ENCODE data around the gene TRAF2.
"Not testable (repeated sequence)": the region's sequence is repeated elsewhere in the genome, so short reads cannot be mapped to it uniquely, and the experiment has no call there.

TRAF2 gene

DNA sequence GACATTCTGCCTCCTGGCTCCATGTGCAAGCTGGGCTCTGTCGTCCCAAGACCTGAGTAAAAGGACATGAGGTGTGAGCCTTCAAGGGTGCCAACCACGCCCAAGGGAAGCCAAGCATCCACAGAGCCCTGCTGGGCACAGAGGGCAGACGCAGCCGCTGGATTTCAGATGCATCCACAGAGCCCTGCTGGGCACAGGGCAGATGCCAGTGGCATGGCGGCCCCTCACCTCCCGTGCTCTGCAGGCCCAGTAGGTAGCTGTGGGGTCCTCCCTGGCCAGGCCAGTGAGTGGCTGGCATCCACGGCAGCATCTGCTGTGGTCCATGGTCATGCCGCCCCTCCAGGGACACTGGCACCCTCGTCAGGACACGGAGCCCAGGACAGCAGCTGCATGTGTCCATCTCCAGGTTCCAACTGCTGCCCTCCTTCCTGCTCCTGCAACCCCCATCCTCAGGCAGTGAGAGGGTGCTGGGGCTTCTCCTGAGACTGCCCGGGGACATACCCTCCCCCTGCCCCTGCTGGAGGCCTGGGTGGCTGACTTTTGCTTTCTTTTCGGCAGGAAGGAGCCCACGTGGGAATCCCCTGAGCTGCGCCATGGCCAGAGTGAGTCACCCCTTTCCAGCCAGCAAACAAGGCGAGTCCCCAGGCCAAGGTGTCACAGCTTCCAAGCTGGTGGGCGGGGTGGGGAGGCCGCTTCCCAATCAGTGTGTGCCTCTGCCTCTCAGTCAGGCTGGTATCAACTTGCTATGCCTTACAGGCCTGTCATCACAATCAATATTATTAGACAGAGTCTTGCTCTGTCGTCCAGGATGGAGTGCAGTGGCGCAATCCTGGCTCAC lies 4.0 kb upstream of the TRAF2 start:
- DNase-seq (ENCODE audit: low read depth), result peak; percentile 88

DNA sequence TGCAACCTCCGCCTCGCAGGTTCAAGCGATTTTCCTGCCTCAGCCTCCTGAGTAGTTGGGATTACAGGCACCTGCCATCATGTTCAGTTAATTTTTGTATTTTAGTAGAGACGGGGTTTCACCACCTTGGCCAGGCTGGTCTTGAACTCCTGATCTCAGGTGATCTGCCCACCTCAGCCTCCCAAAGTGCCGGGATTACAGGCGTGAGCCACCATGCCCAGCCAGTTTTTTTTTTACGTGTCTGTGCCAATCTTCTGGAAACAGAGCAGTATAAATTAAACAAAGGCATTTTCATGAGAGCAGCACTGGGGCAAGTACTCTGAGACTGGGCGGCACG lies 3.4 kb upstream of the TRAF2 start:
- DNase-seq (ENCODE audit: low read depth), result not testable (repeated sequence)

DNA sequence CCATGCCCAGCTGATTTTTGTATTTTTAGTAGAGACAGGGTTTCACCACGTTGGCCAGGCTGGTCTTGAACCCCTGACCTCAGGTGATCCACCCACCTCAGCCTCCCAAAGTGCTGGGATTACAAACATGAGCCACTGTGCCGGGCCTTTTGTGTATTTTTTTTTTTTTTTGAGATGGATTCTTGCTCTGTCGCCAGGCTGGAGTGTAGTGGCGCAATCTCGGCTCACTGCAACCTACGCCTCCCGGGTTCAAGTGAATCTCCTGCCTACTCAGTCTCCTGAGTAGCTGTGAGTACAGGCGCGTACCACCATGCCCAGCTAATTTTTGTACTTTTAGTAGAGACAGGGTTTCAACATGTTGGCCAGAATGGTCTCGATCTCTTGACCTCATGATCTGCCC lies 2.6 kb upstream of the TRAF2 start:
- DNase-seq (ENCODE audit: low read depth), result not testable (repeated sequence)

DNA sequence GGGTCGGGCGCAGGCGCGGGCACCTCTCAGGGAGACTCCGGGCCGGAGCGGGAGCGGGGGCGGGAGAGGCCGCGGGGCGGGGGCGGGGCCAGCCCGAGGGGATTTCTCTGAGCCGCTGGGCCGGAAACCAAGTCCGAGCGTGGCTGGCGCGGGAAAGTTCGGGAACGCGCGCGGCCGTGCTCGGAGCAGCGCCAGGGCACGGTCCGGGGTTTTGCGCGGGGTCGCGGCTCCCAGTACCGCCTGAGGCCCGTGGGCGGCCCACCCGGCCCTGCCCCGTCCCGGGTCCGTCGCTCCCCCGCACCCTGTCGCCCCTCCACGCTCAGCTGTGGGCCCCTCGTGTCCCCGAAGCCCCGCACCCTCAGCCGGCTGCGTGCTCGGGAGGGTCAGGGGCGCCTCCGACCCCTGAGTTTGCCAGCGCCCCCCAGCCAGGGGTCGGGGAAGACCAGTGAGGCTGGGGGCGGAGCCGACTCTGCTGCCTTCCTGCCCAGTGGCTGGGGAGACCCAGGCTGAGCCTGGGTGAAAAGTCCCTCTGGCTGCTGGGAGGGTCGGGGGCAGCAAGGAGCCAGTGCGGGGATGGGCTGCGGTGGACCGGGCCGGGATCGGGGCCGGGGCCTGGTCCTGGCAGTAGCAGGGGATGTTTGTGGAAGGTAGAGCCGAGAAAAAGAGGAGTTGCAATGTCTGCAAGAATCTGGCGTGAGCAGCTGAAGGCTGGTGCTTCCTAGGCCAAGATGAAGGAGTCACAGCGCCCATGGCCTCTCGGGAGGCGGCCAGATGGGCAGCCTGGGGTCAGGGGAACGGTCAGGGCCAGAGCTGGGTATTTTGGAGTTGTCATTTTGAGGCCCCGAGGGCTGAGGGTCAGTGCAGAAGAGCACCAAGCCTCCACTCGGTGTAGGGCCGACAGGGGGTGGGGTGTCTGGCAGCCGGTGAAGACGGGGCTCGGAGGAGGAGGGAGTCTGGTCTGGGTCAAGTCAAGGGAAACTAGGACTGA lies 588 bp downstream of the TRAF2 start:
- DNase-seq (ENCODE audit: low read depth), result peak; percentile 14

DNA sequence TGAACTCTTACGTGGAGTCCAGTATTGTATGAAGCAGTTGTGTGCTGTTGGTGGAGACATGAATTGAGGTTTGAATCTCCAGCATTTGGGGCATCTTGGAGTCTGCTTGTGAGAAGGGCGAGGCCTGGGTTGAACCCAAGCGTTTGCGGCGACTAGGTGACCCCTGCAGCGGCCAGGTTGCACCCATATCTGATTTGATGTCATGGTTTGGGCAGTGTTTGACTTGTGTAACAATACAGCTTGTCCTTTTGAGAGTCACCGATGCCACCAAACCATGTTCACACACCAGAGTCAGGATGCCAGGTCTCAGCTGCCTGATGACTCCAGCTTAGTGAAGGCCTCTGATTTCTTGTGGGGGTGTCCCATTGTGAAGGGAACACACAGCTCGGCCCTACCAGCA lies 2.1 kb downstream of the TRAF2 start:
- no peak for DNase-seq (ENCODE audit: low read depth)

DNA sequence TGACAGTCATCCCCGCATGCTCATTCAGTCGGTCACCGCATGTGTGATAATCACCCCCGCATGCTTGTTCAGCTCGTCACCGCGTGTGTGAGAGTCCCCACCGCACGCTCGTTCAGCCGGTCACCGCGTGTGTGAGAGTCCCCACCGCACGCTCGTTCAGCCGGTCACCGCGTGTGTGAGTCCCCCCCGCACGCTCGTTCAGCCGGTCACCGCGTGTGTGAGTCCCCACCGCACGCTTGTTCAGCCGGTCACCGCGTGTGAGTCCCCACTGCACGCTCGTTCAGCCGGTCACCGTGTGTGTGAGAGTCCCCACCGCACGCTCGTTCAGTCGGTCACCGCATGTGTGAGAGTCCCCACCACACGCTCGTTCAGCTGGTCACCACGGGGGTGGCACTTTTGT lies 3.5 kb downstream of the TRAF2 start:
- DNase-seq (ENCODE audit: low read depth), result no peak

DNA sequence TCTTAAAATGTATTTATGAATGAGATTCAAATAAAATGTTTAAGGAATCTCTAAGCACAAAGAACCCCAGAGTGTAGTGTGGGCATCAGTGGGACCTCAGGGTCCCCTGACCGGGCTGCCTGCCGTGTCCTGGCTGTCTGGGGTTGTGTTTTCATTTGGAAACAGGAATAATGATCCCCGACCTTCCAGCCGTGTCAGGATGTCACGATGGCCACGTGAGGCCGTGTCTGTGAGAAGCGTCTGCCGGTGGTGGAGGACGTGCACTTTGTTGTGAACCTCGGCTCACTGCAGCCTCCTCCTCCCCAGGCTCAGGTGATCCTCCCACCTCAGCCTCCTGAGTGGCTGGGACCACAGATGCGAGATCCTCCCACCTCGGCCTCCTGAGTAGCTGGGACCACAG lies 4.3 kb downstream of the TRAF2 start:
- DNase-seq (ENCODE audit: low read depth), result no peak

DNA sequence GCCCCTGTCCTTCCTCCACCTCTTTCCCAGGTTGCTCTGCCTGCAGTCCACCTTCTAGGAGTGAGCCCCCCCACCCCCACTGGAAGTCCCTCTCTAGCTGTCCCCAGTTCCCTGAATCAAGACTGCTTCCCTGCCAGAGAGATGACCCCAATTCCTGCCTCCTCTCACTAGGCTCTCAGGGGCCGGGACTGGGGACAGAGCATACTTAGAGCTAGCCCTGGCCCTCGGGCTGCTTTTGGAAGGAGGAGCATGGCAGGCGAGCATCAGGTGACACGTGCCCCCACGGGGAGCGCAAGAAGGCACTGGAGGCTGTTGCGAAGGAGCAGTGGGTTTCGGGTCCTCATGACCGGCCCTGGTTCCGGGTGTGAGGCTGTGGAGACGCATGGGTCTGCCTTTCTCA lies 9.7 kb downstream of the TRAF2 start:
- DNase-seq (ENCODE audit: low read depth), result no peak

DNA sequence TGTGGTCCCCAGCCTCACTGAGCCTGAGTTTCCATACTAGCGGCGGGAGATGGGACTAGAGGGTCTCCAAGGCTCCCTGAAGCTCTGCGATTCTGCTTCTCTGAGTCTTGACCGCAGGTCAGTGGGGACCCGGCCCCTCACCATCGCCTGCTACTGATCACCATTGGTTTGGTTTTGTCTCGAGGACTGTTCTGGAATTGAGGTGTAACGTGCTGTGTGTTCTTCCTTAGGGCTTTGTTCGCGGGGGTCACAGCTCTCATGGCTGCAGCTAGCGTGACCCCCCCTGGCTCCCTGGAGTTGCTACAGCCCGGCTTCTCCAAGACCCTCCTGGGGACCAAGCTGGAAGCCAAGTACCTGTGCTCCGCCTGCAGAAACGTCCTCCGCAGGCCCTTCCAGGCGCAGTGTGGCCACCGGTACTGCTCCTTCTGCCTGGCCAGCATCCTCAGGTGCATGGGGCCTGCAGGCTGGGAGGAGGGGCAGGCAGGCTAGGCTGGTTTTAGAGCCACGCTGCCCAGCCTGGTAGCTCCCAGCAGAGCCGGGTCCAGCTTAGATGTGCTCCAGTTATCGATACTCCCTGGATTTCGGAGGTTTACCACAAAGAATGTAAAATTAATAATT lies 12.3 kb downstream of the TRAF2 start:
- DNase-seq (ENCODE audit: low read depth), result no peak

DNA sequence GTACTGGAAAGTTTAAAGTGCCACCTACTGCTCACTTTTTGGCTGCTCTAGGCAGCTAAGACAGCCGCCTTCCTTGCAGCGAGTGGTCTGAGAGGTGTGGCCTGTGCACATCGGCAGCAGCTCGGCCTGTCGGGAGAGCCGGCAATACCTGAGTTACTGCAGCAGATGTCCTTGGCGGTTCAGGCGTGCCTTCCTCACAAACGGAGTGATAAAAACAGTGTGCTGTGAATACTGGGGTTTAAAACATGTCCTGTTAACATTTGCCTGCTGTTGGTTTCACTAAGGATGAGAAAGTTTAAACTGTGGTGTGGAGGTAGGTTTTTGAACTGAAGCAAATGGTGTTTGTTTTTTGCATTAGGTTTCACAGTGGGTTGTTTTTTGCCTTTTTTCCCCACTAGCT lies 12.9 kb downstream of the TRAF2 start:
- no peak for DNase-seq (ENCODE audit: low read depth)

DNA sequence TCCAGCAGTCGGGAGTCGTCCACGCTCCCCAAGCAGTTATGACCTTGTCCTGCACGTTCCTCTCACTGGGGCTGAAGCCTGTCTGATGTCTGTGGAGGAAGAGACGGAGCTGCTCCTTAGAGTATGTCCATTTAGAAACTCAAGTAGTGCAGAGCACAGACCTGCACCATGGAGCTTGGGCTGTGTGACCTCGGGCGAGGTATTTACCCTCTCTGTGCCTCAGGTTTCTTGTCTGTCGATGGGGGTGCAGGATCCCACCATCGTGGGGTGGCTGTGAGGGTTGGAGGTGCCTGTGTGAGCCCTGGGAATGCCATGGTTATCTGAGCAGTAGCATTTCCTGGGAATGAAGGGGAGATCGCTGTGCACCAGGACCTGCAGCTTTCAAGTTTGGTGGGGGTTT lies 14.2 kb downstream of the TRAF2 start:
- no peak for DNase-seq (ENCODE audit: low read depth)

DNA sequence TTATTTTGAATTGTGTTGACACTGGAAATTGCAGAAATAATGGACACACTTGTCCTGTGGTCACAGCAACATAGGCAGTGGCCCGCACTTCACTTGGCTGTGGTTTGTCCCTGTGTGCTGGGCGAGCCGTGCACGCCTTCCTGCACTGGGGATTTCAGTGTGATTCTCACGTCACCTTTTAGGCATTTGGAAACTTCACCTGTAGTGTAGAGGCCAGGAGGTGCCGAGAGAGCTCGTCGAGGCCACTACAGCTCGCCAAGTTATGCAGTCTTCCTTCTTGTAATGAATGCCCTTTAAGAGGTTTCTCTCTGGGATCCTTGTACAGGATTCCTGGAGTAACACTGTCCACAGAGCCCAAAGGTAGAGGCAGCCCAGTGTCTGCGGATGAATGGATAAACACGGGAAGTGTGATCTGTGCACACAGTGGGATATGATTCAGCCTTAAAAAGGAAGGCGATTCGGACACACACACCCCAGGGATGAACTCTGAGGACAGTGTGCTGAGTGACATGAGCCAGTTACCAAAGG lies 14.7 kb downstream of the TRAF2 start:
- DNase-seq (ENCODE audit: low read depth), result no peak

DNA sequence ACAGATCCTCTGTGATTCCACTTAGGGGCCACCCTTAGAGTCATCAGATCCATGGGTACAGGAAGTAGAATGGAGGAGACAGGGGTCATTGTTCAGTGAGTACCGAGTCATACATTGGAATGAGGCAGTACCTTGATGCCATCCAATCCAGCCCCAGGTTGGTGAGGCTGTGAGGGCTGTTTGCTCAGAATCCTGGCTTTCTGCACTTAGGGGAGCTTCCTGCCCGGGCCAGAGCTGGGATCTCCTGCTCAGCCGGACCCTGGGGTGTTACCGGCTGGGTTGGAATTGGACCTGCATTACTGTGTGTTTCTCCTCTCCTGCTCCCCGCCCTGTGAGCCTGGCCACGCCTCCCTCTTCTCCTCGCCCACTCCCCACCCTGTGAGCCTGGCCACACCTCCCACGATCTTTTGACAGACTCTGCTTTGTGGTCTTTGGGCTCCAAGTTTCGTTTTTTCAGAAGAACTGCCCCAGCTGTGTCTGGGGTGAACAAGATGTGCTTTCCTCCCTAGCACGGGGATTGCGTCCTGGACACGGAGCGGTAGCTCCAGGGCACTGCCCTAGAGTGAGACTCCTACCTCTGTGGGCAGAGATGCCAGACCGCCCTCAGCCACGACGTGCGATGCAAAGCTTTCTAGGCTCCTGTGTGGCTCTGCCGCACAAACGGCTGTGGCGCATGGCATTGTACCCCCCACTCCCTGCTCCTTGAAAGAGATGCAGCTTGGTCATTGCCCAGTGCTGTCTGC lies 15.4 kb downstream of the TRAF2 start:
- DNase-seq (ENCODE audit: low read depth), result peak; percentile 70

DNA sequence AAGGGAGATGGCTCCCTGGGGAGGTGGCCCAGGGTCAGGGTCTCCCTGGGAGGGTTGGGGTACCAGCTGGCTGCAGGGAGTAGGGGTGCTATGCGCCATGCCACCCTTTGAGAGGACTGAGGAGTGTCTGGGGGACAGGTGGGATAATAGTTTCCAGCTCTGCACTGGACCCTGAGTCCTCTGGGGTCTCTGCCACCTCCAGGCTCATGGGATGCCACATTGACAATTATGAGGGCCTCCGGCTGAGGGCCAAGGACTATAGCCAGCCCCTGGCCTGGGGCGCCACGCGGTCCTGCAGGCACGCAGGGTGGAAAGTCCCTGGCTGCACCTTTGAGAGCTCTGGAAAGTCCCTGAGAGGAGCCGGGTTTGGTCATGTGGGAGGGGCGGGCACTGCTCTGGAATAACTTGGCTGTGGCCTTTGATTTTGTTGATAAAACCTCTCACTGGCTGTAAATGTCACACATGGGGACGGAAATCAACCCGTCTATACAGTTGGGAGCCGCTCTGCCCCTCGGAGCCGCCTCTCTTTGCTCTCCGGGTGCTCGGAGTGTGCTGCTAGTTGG lies 16.0 kb downstream of the TRAF2 start:
- peak; percentile 84 for DNase-seq (ENCODE audit: low read depth)

DNA sequence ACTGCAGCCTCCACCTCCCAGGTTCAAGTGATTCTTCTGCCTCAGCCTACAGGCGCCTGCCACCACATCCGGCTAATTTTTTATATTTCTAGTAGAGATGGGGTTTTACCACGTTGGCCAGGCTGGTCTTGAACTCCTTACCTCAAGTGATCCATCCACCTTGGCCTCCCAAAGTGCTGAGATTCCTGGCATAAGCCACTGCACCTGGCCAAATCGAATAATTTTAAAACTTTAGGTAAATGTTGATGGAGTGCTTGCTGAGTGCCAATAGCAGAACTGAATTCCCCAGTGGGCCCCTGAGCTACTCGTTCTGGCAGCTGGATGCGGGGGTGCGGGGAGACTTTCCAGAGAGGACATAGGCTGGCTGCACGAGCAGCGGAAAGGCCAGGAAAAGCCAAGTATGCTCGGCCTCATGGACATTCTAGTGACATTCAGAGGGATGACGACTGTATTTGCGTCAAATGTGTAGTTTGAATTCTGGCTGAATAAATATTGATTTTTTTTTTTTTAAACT lies 16.8 kb downstream of the TRAF2 start:
- DNase-seq (ENCODE audit: low read depth), result no peak

DNA sequence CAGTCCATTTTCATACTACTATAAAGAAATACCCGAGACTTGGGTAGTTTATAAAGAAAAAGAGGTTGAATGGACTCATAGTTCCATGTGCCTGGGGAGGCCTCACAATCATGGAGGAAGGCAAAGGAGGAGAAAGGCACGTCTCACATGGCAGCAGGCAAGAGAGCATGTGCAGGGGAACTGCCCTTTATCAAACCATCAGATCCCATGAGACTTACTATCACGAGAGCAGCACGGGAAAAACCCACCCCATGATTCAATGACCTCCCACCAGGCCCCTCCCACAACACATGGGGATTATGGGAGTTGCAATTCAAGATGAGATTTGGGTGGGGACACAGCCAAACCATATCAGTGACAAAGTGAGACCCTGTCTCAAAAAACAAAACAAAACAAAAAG lies 19.9 kb downstream of the TRAF2 start:
- DNase-seq (ENCODE audit: low read depth), result no peak

DNA sequence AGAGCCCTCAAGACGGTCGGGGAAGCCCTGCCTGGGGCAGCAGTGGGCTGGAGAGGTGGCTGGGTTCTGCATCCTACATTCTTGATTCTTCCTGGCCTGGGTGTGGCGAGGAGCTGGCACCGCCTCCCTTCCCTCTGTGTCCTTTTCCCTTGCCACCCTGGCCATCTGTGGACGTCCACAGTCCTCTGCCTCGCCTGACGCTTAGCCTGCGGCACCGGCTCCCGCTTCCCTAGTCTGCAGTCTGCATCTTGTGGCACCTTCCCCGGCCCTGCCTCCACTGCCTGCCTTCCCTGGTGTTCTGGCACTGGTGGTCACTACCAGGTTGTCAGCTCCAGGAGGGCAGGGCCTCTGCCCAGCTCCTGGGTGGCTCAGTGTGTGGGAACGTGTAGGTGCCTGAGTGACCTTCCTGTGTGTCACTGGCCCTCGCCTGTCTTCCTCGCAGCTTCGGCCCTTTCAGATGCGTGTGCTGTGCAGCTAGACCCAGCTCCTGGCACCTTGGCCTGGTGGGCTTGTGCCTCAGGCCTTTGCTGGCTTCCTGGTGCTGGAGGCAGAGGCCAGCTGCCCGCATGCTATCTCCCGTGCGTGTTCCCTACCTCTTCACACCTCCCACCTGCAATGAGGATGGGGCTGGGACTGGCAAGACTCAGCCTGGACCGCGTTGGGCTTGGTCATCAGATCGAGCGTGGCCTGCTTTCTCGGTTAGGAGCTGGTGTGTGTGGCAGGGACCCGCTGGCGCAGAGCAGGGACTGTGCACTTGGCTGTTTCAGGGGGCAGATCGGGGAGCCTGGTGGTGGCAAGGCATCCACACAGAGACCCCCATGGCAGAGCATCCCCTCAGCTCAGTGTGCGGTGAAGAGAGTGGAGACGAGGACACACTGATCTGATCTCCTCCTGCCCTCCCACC lies 20.9 kb downstream of the TRAF2 start:
- no peak for DNase-seq (ENCODE audit: low read depth)

DNA sequence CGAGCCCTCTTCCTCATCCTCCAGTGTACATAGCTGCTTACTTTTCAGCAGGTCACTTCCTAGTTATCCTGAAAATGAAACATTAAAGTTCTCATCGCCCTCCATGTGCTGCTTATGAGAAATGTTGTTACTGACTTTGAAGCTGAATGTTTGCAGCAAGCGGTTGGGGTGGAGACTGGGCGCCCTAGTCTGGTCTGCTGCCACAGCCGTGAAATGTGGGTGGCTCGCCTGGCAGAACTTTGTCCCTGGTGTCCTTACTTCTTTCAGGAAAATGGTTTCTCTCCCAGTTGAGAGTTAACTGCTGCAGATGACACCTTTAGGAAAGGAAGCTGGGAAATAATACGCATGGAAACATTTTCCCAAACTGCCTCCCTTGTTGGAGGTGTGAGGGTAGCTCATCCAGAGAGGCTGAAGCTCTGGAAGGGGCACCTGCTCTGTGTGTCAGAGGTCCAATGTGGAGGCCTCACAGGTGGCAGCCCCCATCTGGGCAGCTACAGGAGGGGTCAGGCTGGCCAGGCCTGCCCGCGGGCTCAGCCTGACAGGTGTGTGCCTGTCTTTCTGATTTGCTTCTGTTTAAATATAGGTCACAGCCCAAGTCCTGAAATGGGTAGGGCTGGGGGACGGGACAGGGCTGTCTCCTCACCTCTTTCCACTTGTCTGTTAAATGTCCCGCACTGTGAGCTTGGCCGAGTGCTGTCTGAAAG lies 24.0 kb downstream of the TRAF2 start:
- DNase-seq (ENCODE audit: low read depth), result no peak

DNA sequence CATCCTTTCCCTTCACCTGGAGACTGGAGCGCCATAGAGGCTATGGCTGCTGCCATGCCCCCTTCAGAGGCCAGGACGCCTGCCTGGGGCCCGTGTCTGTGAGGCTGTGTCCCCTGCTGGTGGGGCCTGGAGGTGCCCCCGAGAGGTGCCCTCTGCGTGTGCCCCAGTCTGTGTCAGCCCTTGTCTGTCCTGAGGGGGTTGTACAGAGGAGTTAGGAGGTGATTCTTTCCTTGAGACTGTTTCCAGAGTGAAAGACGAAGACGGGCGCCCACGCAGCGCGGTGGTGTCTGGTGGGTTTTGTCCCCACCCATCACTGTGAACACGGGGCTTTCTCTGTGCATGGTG lies 24.6 kb downstream of the TRAF2 start:
- DNase-seq (ENCODE audit: low read depth), result no peak

Data from activated T-helper 9 cell treated with anti-CD3 and anti-CD28 coated beads, Interleukin-2, amount 50 U/mL, for 16 hours (primary cell).